ENCODE results near the gene ZNF8.

ZNF8 gene

DNA sequence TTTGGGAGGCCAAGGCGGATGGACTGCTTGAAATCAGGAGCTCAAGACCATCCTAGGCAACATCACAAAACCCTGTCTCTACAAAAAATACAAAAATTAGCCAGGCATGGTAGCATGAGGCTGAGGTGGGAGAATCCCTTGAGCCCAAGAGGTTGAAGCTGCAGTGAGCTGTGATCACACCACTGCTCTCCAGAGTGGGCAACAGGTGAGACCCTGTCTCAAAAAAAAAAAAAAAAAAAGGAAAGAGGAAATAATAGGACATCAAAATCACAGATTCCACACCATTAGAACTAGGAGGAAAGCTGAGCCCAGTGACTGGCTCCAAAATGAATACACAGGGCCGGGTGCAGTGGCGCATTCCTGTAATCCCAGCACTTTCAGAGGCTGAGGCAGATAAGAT lies 3.2 kb upstream of the ZNF8 start:
- TF ChIP-seq, protein P1, sequence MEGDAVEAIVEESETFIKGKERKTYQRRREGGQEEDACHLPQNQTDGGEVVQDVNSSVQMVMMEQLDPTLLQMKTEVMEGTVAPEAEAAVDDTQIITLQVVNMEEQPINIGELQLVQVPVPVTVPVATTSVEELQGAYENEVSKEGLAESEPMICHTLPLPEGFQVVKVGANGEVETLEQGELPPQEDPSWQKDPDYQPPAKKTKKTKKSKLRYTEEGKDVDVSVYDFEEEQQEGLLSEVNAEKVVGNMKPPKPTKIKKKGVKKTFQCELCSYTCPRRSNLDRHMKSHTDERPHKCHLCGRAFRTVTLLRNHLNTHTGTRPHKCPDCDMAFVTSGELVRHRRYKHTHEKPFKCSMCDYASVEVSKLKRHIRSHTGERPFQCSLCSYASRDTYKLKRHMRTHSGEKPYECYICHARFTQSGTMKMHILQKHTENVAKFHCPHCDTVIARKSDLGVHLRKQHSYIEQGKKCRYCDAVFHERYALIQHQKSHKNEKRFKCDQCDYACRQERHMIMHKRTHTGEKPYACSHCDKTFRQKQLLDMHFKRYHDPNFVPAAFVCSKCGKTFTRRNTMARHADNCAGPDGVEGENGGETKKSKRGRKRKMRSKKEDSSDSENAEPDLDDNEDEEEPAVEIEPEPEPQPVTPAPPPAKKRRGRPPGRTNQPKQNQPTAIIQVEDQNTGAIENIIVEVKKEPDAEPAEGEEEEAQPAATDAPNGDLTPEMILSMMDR (IDR thresholded peaks at IDR 0.05; ENCODE audit: low read depth, low read length, missing control alignments) = no peak
- no peak overlapping the region for H3K4me3 ChIP-seq (replicated peaks; ENCODE audit: low read depth, low read length)
- DNase-seq (ENCODE audit: extremely low read depth, low read depth) = no peak

DNA sequence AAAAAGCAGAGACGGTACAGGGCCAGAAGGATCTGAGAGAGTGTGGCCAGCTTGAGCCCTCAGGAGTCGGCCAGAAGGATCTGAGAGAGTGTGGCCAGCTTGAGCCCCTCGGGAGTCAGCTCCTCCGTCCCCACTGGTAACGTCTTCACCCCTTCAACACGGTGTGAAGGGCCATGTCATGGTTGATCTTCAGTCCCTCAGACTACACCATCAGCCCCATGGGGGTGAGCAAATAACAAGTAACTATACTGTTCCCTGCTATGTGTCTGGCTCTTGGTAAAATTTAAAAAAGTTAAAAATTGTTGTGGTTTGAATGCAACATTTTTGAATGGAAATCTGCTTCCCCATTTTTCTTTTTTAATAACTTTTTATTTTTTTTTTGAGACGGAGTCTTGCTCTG lies 1.6 kb upstream of the ZNF8 start:
- DNase-seq (ENCODE audit: extremely low read depth, low read depth) = no peak
- TF ChIP-seq, protein P1 (IDR thresholded peaks at IDR 0.05; ENCODE audit: low read depth, low read length, missing control alignments) = no peak
- no peak overlapping the region for H3K4me3 ChIP-seq (replicated peaks; ENCODE audit: low read depth, low read length)

DNA sequence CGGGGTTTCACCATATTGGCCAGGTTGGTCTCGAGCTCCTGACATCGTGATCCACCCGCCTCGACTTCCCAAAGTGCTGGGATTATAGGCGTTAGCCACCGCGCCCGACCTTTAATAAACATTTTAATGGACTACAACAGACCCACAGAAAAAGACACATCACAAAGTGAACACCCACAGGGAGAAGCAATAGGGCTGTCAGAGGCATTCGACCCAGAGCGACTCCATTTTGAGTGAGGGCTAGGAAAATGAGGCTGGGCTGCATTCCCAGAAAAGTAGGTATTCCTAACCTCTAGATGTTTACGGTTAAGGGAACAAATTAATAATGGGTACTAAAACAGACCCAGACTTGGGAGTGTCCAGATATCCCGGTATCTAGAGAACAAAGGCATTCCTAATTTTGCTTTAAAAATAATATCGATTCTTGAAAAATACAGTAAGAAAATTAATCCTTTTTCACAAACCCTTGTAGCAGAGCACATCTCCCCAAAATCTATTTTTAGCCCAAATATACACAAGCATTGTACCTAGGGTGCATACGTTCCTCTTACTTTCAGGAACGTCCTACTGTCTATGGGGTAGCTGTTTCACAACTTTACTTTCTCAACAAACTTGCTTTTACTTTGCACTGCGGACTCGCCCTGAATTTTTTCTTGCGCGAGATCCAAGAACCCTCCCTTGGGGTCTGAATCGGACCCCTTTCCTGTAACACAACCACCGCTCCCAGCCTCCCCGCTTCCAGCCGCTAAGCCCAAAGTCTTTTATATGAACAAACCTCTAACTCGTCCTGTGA lies 811 bp upstream of the ZNF8 start:
- TF ChIP-seq, protein P1 (IDR thresholded peaks at IDR 0.05; ENCODE audit: low read depth, low read length, missing control alignments) = no peak
- DNase-seq (ENCODE audit: extremely low read depth, low read depth) = no peak
- peak overlapping the region; percentile 86 for H3K4me3 ChIP-seq (replicated peaks; ENCODE audit: low read depth, low read length)

DNA sequence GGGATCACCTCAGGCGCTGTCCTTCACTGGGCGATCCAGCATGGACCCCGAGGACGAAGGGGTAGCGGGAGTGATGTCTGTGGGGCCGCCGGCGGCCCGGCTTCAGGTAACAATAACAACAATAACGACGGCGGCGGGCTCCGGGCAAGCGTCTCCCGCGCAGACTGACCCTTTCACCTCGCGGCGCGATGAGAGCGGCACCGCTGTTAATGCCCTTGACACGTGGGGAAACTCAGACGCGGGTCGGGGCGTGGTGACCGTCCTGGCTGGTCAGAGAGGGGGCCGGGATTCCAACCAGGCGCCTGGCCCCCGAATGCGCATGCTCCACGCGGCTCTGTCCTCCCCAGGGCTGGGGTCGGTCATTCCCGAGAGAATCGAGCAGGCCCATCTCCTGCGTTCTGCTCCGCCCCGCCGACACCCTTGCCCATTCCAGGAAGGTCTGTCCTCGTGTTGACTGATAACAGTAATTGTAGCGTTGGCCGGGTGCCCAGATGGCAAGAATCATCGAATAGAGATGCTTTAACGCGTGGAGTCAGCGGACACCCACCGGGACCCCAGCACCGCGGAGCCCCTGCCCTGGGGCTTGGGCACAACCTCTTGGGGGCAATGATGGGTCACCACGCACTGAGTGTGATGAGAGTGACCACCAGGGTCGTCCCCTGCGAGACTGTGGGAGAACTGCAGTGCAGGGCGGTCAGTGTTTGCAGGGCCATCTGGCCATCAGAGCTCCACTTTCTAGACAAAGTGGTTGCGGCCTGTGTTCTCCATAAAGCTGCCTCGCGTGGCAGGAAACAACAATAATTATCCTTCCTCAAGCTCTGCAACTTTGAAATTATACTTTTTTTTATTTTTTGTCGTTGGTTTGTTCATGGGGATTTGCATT lies 528 bp downstream of the ZNF8 start:
- peak; percentile 16 for DNase-seq (ENCODE audit: extremely low read depth, low read depth)
- TF ChIP-seq, protein P1 (IDR thresholded peaks at IDR 0.05; ENCODE audit: low read depth, low read length, missing control alignments) = no peak
- H3K4me3 ChIP-seq (replicated peaks; ENCODE audit: low read depth, low read length) = peak overlapping the region; percentile 86

DNA sequence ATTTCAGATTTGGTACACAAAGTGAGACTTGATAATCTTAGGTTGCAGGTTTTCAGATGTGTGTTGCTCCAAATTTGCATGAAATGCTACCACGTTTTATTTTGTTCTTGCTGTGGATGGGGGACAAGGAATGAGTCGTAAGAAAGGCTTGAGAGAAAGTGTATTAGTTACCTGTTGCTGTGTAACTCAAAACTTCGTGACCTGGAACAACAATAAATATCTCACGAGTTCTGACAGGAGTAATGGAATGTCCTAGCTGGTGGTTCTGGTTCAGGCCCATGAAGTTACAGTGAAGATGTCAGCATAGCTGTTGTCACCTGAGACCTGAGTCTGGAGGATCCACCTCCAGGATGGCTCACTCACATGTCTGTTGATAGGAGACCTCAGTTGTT lies 1.2 kb downstream of the ZNF8 start:
- TF ChIP-seq, protein P1 (IDR thresholded peaks at IDR 0.05; ENCODE audit: low read depth, low read length, missing control alignments) = no peak

DNA sequence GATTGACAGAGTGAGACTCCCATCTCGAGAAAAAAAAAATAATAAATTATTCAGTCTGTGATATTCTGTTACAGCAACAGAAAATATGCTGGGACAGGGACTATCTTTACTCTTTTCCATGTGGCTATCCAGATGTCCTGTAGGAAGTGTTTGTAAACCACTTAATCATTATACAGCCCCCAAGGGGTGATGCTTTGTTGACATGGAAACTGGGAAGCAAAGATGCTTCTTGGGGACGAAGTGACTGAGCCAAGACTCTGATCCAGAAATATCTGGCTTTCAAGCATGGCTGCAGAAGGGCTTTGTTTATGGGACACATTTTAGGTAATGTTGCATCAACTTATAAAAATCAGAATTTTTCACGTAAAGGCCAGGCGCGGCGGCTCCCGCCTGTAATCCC lies 5.4 kb downstream of the ZNF8 start:
- no peak overlapping the region for H3K4me3 ChIP-seq (replicated peaks; ENCODE audit: low read depth, low read length)
- DNase-seq (ENCODE audit: extremely low read depth, low read depth) = no peak
- TF ChIP-seq, protein P1 (IDR thresholded peaks at IDR 0.05; ENCODE audit: low read depth, low read length, missing control alignments) = no peak

More for the DNA sequence above, 1.2 kb downstream of the ZNF8 start:
- no peak for DNase-seq (ENCODE audit: extremely low read depth, low read depth)
- H3K4me3 ChIP-seq (replicated peaks; ENCODE audit: low read depth, low read length) = peak overlapping the region; percentile 86

Data from HFF-Myc (cell line).